ENCODE measurements around the gene LGALS9. TPM values are rescaled to one million over a fixed set of nuclear protein-coding genes. Genes with fewer than 3 reads are reported as not detected.

Gene LGALS9
- total RNA-seq, 1 donor from 2014 or later = 2.9 TPM

DNA sequence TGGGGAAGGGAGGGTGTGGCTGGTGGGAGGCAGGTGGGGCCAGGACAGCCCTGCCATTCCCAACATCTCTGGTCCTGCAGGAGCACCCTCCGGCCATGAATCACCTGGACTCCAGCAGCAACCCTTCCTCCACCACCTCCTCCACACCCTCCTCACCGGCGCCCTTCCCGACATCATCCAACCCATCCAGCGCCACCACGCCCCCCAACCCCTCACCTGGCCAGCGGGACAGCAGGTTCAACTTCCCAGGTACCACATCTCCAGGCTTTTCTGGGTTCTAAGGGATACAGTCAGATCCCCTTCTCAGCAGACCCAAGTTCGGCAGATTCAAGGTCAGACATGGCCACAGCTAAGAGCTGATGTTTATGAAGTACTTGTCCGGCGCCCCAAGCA, 33.8 kb upstream of the LGALS9 start:
- no peak for DNase-seq (ENCODE audit: low read depth)
- TF ChIP-seq, protein P1, sequence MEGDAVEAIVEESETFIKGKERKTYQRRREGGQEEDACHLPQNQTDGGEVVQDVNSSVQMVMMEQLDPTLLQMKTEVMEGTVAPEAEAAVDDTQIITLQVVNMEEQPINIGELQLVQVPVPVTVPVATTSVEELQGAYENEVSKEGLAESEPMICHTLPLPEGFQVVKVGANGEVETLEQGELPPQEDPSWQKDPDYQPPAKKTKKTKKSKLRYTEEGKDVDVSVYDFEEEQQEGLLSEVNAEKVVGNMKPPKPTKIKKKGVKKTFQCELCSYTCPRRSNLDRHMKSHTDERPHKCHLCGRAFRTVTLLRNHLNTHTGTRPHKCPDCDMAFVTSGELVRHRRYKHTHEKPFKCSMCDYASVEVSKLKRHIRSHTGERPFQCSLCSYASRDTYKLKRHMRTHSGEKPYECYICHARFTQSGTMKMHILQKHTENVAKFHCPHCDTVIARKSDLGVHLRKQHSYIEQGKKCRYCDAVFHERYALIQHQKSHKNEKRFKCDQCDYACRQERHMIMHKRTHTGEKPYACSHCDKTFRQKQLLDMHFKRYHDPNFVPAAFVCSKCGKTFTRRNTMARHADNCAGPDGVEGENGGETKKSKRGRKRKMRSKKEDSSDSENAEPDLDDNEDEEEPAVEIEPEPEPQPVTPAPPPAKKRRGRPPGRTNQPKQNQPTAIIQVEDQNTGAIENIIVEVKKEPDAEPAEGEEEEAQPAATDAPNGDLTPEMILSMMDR (conservative IDR thresholded peaks at IDR 0.05; ENCODE audit: low read depth, low read length) = no peak
- H3K4me3 ChIP-seq (ENCODE audit: low read depth, low read length) = no peak overlapping the region

DNA sequence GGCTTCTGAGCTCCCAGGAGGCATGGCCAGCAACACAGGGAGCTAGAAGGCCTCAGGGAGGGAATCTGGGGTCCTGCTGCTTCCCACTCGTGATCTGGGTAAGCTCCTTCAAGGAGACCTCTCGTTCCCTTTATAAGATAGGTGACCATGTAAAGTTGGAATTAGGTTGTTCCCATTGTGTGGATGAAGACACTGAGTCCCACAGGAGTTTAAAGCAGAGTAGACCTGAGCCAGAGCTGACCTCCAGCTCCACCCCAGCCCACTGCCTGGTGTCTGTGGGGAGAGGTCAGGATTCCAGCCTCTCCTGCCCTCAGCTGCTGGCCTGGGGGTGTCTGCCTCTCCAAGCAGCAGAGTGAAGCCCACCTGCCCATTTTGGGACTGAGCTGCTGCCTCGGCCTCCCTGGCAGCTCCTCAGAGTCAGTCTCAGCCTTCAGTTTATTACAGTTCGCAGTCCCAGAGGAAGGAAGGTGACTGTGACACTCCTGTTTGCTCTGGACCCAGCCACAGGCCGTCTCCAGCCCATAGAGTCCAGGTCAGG, 33.1 kb upstream of the LGALS9 start:
- H3K4me3 ChIP-seq (ENCODE audit: low read depth, low read length) = no peak overlapping the region
- DNase-seq (ENCODE audit: low read depth) = no peak
- TF ChIP-seq, protein P1 (conservative IDR thresholded peaks at IDR 0.05; ENCODE audit: low read depth, low read length) = no peak

DNA sequence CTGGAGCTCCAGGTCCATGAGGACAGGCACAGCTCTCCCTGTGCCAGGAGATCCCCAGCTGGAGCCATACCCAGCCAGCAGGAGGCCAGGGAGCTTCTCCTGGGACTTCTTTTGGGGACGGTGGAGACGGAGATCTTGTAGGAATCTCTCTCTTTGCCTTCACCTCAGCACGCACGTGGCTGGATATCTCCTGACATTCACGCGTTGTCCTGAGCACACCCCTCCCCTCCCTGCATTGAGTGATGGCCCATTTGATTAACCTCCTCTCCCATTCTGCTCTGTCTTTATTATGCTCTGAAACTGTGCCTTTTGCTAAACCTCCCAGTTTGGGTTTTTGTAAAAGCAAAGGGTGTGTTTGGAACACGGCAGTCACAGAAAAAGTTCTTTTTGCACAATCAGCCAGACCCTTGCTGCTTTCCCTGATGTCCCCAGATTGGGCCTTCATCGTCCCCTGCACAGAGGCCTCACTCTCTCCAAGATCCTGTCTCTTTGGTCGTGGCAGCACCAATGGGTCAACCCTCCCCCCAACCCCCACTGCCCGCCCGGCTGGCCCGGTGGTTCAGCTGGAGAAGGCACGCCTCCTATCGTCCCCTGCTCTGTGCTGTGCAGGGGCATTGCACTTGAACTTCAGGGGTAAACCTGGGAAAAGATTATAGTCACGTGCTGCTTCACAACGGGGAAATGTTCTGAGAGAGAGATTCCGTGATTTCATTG, 32.5 kb upstream of the LGALS9 start:
- no peak for DNase-seq (ENCODE audit: low read depth)
- TF ChIP-seq, protein P1 (conservative IDR thresholded peaks at IDR 0.05; ENCODE audit: low read depth, low read length) = no peak
- no peak overlapping the region for H3K4me3 ChIP-seq (ENCODE audit: low read depth, low read length)

DNA sequence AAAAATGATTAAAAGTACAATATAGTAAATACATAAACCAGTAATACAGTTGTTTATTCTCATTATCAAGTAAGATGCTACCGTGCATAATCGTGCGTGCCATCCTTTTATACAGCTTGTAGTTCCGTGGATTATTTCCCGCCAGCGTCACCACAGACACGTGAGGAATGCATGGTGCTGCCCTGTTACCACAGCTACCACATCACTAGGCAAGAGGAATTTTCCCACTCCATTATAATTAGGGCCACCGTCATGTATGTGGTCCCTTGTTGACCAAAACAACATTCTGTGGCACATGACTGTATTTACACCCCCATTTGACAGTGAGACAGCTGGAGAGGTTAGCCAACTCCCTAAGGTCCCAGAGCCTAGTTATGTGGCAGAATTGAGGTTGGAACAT, 30.5 kb upstream of the LGALS9 start:
- DNase-seq (ENCODE audit: low read depth) = no peak
- no peak overlapping the region for H3K4me3 ChIP-seq (ENCODE audit: low read depth, low read length)
- TF ChIP-seq, protein P1 (conservative IDR thresholded peaks at IDR 0.05; ENCODE audit: low read depth, low read length) = no peak

DNA sequence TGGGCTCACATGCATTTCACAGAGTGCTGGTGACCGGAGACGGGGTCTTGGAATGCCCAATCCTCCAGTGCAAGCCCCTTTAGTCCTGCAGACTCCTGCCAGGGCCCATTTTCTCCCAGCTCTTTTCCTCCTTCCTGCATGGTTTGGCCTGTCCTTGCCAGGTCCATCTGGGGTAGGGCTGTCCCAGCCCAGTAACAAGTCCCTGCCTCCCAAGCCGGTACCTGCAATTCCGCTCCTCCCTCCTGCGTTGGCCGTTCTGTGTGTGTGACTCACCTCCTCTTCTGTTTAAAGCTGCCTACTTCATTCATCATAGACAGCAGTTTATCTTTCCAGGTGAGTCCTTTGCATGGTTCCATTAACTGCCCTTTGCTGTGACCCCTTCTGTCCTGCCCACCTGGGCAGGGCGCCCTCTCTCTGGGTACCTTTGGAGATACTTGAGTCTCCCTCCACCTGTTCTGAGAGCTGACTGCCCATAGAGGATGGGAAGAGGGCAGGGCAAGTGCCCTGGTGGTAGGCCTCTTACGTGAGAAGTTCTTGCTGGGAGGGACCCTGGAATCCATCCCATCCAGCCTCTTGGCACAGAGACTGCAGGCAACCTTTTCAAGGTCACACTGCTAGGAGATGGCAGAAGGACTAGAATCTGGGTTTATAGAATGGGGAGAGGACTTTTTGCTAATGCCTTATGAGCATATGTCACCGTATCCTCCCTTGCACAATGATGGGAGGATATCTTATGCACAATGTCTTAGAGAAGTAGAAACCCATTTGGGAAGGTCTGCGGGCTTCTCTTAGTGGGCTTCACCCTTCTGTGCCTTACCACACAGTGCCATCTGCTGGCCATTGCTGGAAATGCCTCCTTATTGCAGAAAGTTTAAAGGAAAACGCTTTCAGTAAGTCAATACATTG, 29.7 kb upstream of the LGALS9 start:
- TF ChIP-seq, protein P1 (conservative IDR thresholded peaks at IDR 0.05; ENCODE audit: low read depth, low read length) = peak; percentile 95
- DNase-seq (ENCODE audit: low read depth) = no peak
- no peak overlapping the region for H3K4me3 ChIP-seq (ENCODE audit: low read depth, low read length)

DNA sequence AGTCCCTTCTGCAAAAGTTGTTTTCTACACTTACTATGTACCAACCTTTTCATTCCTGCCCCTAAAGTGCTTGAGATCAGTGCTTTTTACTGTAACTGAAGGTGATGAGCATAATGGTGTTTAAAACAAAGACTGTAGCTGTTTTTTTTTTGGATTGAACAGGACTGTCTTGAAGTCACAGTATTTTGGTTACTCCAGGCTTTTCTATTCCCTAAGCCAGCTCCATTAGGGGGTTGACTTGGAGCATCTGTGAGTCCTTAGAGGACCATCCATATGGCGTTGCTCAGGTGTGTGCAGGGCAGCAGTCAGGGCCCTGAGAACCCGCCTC, 29.0 kb upstream of the LGALS9 start:
- H3K4me3 ChIP-seq (ENCODE audit: low read depth, low read length) = no peak overlapping the region
- TF ChIP-seq, protein P1 (conservative IDR thresholded peaks at IDR 0.05; ENCODE audit: low read depth, low read length) = no peak
- no peak for DNase-seq (ENCODE audit: low read depth)
